ENCODE measurements around the gene APOM.
A peak's percentile ranks its signal among the peaks of the same experiment; 100 is the strongest.

Gene APOM

DNA sequence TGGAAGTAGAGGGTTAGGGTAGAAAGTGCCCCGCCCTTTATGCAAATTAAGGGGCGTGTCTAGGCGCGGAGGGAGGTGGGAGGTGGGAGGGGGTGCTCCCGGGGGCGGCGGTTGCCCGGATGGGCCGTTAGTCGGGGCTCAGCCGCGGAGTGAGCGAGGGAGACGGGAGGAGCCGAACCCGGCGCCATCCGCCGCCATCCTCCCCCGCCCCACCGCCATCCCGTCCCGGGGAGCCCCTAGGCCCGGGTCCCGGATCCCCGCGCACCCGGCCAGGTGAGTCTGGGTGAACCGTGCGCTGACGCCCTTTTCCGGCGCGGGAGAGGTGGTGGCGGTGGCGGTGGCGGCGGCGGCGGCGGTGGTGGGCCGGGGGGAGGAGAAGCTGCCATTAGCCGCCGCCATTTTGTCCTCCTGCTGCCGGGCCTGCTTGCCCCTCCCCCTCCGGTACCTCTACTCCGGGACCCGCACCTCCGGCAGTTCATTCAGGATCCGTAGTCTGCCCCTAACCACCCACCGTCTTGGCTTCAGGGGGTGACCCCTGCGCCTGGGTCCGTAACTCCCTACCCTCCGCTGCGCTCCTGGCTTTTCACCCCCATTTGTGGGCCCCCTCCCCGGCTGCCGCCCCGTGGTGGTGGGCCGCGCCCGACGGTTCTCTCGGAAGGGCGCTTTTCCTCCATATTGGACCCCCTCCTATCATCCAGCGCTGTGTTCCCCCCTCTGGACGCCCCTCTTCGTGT is 34.9 kb upstream of the APOM start, which contains the start of gene PRRC2A (continued):
- TF ChIP-seq IKZF3 (tag by site-specific recombination; IDR thresholded peaks at IDR 0.05): 0 out of 2 replicates have a peak, but pooled peaks have one; percentile 12
- no peak for TF ChIP-seq ZNF221 (tag by site-specific recombination; IDR thresholded peaks at IDR 0.05; ENCODE audit: borderline replicate concordance)
- TF ChIP-seq ZFP69B (tag by site-specific recombination; IDR thresholded peaks at IDR 0.05): peak; percentile 83
- peak; percentile 94 for TF ChIP-seq ZBTB8A (tag by site-specific recombination; IDR thresholded peaks at IDR 0.05)
- peak; percentile 63; the same call in 1 of the 2 replicates for TF ChIP-seq ZSCAN16 (tag by site-specific recombination; IDR thresholded peaks at IDR 0.05)
- TF ChIP-seq ZNF843 (tag by site-specific recombination; IDR thresholded peaks at IDR 0.05): no peak; the same call in 1 of the 2 replicates
- TF ChIP-seq ZNF600 (tag by site-specific recombination; IDR thresholded peaks at IDR 0.05): peak; percentile 79
- TF ChIP-seq WT1 (tag by site-specific recombination; IDR thresholded peaks at IDR 0.05): peak; percentile 70; the same call in 1 of the 2 replicates
- TF ChIP-seq, protein P1, sequence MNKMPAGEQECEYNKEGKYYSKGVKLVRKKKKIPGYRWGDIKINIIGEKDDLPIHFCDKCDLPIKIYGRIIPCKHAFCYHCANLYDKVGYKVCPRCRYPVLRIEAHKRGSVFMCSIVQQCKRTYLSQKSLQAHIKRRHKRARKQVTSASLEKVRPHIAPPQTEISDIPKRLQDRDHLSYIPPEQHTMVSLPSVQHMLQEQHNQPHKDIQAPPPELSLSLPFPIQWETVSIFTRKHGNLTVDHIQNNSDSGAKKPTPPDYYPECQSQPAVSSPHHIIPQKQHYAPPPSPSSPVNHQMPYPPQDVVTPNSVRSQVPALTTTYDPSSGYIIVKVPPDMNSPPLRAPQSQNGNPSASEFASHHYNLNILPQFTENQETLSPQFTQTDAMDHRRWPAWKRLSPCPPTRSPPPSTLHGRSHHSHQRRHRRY (tag by site-specific recombination; IDR thresholded peaks at IDR 0.05): peak; percentile 73; the same call in 1 of the 2 replicates
- TF ChIP-seq MYNN (tag by site-specific recombination; IDR thresholded peaks at IDR 0.05; ENCODE audit: borderline replicate concordance): no peak
- no peak for TF ChIP-seq ZNF670 (tag by site-specific recombination; IDR thresholded peaks at IDR 0.05; ENCODE audit: low read depth)
- no peak for TF ChIP-seq ZNF768 (tag by site-specific recombination; IDR thresholded peaks at IDR 0.05)
- TF ChIP-seq ZNF274 (IDR thresholded peaks at IDR 0.05; ENCODE audit: low read length): no peak
- TF ChIP-seq ZNF274 (tag by site-specific recombination; IDR thresholded peaks at IDR 0.05; ENCODE audit: borderline replicate concordance): no peak
- no peak for TF ChIP-seq MEIS1 (CRISPR knock-in tag; IDR thresholded peaks at IDR 0.05; ENCODE audit: borderline replicate concordance)
- peak; percentile 95 for TF ChIP-seq ZFP37 (tag by site-specific recombination; IDR thresholded peaks at IDR 0.05)
- peak; percentile 70 for TF ChIP-seq KLF9 (tag by site-specific recombination; IDR thresholded peaks at IDR 0.05; ENCODE audit: low read depth)
- TF ChIP-seq, protein P2, sequence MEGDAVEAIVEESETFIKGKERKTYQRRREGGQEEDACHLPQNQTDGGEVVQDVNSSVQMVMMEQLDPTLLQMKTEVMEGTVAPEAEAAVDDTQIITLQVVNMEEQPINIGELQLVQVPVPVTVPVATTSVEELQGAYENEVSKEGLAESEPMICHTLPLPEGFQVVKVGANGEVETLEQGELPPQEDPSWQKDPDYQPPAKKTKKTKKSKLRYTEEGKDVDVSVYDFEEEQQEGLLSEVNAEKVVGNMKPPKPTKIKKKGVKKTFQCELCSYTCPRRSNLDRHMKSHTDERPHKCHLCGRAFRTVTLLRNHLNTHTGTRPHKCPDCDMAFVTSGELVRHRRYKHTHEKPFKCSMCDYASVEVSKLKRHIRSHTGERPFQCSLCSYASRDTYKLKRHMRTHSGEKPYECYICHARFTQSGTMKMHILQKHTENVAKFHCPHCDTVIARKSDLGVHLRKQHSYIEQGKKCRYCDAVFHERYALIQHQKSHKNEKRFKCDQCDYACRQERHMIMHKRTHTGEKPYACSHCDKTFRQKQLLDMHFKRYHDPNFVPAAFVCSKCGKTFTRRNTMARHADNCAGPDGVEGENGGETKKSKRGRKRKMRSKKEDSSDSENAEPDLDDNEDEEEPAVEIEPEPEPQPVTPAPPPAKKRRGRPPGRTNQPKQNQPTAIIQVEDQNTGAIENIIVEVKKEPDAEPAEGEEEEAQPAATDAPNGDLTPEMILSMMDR (tag by site-specific recombination; IDR thresholded peaks at IDR 0.05): peak; percentile 54; the same call in 1 of the 2 replicates
- peak; percentile 60; the same call in 1 of the 2 replicates for TF ChIP-seq ZNF785 (tag by site-specific recombination; IDR thresholded peaks at IDR 0.05)
- TF ChIP-seq SCRT2 (tag by site-specific recombination; IDR thresholded peaks at IDR 0.05): 0 out of 2 replicates have a peak, but pooled peaks have one; percentile 41
- TF ChIP-seq ZNF76 (tag by site-specific recombination; IDR thresholded peaks at IDR 0.05; ENCODE audit: borderline replicate concordance, low read depth): peak; percentile 64; the same call in 1 of the 2 replicates
- no peak for TF ChIP-seq ZNF214 (tag by site-specific recombination; IDR thresholded peaks at IDR 0.05; ENCODE audit: borderline replicate concordance)
- TF ChIP-seq SP7 (tag by site-specific recombination; IDR thresholded peaks at IDR 0.05): peak; percentile 68; the same call in 1 of the 2 replicates
- no peak for TF ChIP-seq TCF7L2 (IDR thresholded peaks at IDR 0.05; ENCODE audit: borderline replicate concordance, low read depth, low read length)
- TF ChIP-seq ZNF211 (tag by site-specific recombination; IDR thresholded peaks at IDR 0.05; ENCODE audit: low read depth): no peak
- no peak for TF ChIP-seq ZNF292 (tag by site-specific recombination; IDR thresholded peaks at IDR 0.05; ENCODE audit: borderline replicate concordance, low read depth)
- no peak for TF ChIP-seq ZNF571 (tag by site-specific recombination; IDR thresholded peaks at IDR 0.05)
- no peak for TF ChIP-seq ZNF549 (tag by site-specific recombination; IDR thresholded peaks at IDR 0.05)
- TF ChIP-seq ZNF514 (tag by site-specific recombination; IDR thresholded peaks at IDR 0.05): no peak
- TF ChIP-seq, protein P3, sequence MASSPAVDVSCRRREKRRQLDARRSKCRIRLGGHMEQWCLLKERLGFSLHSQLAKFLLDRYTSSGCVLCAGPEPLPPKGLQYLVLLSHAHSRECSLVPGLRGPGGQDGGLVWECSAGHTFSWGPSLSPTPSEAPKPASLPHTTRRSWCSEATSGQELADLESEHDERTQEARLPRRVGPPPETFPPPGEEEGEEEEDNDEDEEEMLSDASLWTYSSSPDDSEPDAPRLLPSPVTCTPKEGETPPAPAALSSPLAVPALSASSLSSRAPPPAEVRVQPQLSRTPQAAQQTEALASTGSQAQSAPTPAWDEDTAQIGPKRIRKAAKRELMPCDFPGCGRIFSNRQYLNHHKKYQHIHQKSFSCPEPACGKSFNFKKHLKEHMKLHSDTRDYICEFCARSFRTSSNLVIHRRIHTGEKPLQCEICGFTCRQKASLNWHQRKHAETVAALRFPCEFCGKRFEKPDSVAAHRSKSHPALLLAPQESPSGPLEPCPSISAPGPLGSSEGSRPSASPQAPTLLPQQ (tag by site-specific recombination; IDR thresholded peaks at IDR 0.05): peak; percentile 94
- peak; percentile 75; the same call in 1 of the 2 replicates for TF ChIP-seq ZNF610 (tag by site-specific recombination; IDR thresholded peaks at IDR 0.05; ENCODE audit: borderline replicate concordance)
- TF ChIP-seq, protein P4, sequence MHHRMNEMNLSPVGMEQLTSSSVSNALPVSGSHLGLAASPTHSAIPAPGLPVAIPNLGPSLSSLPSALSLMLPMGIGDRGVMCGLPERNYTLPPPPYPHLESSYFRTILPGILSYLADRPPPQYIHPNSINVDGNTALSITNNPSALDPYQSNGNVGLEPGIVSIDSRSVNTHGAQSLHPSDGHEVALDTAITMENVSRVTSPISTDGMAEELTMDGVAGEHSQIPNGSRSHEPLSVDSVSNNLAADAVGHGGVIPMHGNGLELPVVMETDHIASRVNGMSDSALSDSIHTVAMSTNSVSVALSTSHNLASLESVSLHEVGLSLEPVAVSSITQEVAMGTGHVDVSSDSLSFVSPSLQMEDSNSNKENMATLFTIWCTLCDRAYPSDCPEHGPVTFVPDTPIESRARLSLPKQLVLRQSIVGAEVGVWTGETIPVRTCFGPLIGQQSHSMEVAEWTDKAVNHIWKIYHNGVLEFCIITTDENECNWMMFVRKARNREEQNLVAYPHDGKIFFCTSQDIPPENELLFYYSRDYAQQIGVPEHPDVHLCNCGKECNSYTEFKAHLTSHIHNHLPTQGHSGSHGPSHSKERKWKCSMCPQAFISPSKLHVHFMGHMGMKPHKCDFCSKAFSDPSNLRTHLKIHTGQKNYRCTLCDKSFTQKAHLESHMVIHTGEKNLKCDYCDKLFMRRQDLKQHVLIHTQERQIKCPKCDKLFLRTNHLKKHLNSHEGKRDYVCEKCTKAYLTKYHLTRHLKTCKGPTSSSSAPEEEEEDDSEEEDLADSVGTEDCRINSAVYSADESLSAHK (tag by site-specific recombination; IDR thresholded peaks at IDR 0.05): peak; percentile 78

Measured in HEK293 (cell line).